Progenitor cell of endocrine pancreas (in vitro differentiated cells): ENCODE data around the gene EEFSEC. TPM values are rescaled to one million over a fixed set of nuclear protein-coding genes. Genes with fewer than 3 reads are reported as not detected.

Experiments used
- DNase-seq: peaks from one replicate; pipeline ENCODE4 v3.0.0; 2021; ENCODE audit warnings: low spot score; ENCODE audit not compliant: unreplicated experiment
- H3K27ac Mint-ChIP-seq: 2 replicates; pipeline ENCODE4 v1.8.0; 2021; ENCODE audit warnings: mild to moderate bottlenecking, moderate library complexity, mixed read lengths
- H3K27me3 Mint-ChIP-seq: 2 replicates; pipeline ENCODE4 v1.8.0; 2021; ENCODE audit warnings: mixed read lengths
- H3K36me3 Mint-ChIP-seq: 2 replicates; pipeline ENCODE4 v1.8.0; 2022; ENCODE audit warnings: mixed read lengths; ENCODE audit not compliant: insufficient read depth
- H3K4me1 Mint-ChIP-seq: 2 replicates; pipeline ENCODE4 v1.8.0; 2021; ENCODE audit warnings: low read depth, mixed read lengths
- H3K4me3 Mint-ChIP-seq: 2 replicates; pipeline ENCODE4 v1.8.0; 2021; ENCODE audit warnings: low read depth, mild to moderate bottlenecking, moderate library complexity, mixed read lengths
- H3K9me3 Mint-ChIP-seq: 2 replicates; pipeline ENCODE4 v1.8.0; 2021; ENCODE audit warnings: low read depth, mixed read lengths
- CTCF ChIP-seq: fragments of 200-600 bp; sonication (generic); IDR thresholded peaks from one replicate; pipeline ENCODE4 v1.5.0; 2021; ENCODE audit warnings: antibody characterized with exemption, mild to moderate bottlenecking; ENCODE audit not compliant: unreplicated experiment
- total RNA-seq: library from RNA; stranded (reverse); gene quantifications from 2 replicates; pipeline ENCODE4 v1.2.1, GENCODE V29; 2021

EEFSEC gene
- total RNA-seq, 1 donor from 2014 or later: 11.8 TPM

GRCh38 chr3:128323206-128324081, 170.2 kb downstream of the EEFSEC start:
- Mint-ChIP-seq H3K27ac (peak overlapping the region; percentile 77), H3K9me3 (no peaks in the 10 kb centered on the region), H3K4me1 (peaks cover 14% of the 10 kb centered on the region), H3K36me3 (no peaks in the 10 kb centered on the region), H3K4me3 (peak overlapping the region; percentile 19), H3K27me3 (peaks cover 13% of the 10 kb centered on the region)
- no peak for TF ChIP-seq CTCF
- peak; percentile 17 for DNase-seq

- Mint-ChIP-seq H3K36me3 (no peaks in the 10 kb centered on the region), H3K4me3 (no peak overlapping the region), H3K4me1 (peaks cover 15% of the 10 kb centered on the region), H3K27ac (no peak overlapping the region), H3K9me3 (no peaks in the 10 kb centered on the region), H3K27me3 (peaks cover 10% of the 10 kb centered on the region)
- no peak for TF ChIP-seq CTCF
- DNase-seq: no peak
These were observed 171.8 kb downstream of the EEFSEC start for GRCh38 chr3:128324911-128325592.

- H3K9me3 Mint-ChIP-seq: no peaks in the 10 kb centered on the region
- TF ChIP-seq CTCF: no peak
- peaks cover 12% of the 10 kb centered on the region for H3K27me3 Mint-ChIP-seq
- no peak overlapping the region for H3K4me3 Mint-ChIP-seq
- DNase-seq: no peak
- H3K36me3 Mint-ChIP-seq: no peaks in the 10 kb centered on the region
- peaks cover 18% of the 10 kb centered on the region for H3K4me1 Mint-ChIP-seq
- H3K27ac Mint-ChIP-seq: no peak overlapping the region
These were observed 173.0 kb downstream of the EEFSEC start for GRCh38 chr3:128326051-128326823.

GRCh38 chr3:128327606-128328031, 174.3 kb downstream of the EEFSEC start:
- H3K27ac Mint-ChIP-seq: no peak overlapping the region
- DNase-seq: no peak
- H3K36me3 Mint-ChIP-seq: no peaks in the 10 kb centered on the region

More at GRCh38 chr3:128327606-128328031, 174.3 kb downstream of the EEFSEC start:
- no peak for TF ChIP-seq CTCF
- Mint-ChIP-seq H3K27me3 (peaks cover 14% of the 10 kb centered on the region), H3K9me3 (no peaks in the 10 kb centered on the region), H3K4me3 (no peak overlapping the region), H3K4me1 (peaks cover 18% of the 10 kb centered on the region)
